Activated naive CD4-positive, alpha-beta T cell (primary cell): Measurements from ENCODE around the gene PCYT1B.

Experiments used
- DNase-seq, 4 experiments: peaks; one replicate each; lab custom pipeline; 2025; lab: John Stamatoyannopoulos, UW

Gene PCYT1B

GRCh38 chrX:24525455-24525854 is 121.7 kb downstream of the PCYT1B start:
- DNase-seq: no peak

- no peak for DNase-seq
Observed at GRCh38 chrX:24520472-24520871, 126.7 kb downstream of the PCYT1B start.

- DNase-seq: no peak
Observed at GRCh38 chrX:24515447-24515846, 131.7 kb downstream of the PCYT1B start.

GRCh38 chrX:24513416-24513815 is 133.7 kb downstream of the PCYT1B start:
- DNase-seq: no peak

GRCh38 chrX:24508375-24508774 is 138.8 kb downstream of the PCYT1B start:
- DNase-seq: no peak
